HepG2 (cell line): ENCODE results near the gene FRMD3. TPM values are rescaled to one million over a fixed set of nuclear protein-coding genes. Genes with fewer than 3 reads are reported as not detected.

ENCODE experiments used
- ADNP ChIP-seq: sonication (generic); formaldehyde crosslinking; IDR thresholded peaks from 2 replicates; pipeline ENCODE4 v1.4.0; 2020; ENCODE audit warnings: missing genetic modification reagents
- GATA4 ChIP-seq: sonication (generic); IDR thresholded peaks from 2 replicates; pipeline ENCODE4 v1.6.1; 2016; ENCODE audit warnings: antibody characterized with exemption, low read depth, borderline replicate concordance
- ISX ChIP-seq: sonication (generic); formaldehyde crosslinking; conservative IDR thresholded peaks from 2 replicates; pipeline ENCODE4 v1.5.0; 2020; ENCODE audit warnings: missing genetic modification reagents
- PCBP1 ChIP-seq: fragments of 200-400 bp; formaldehyde crosslinking; IDR thresholded peaks from 2 replicates; pipeline ENCODE4 v1.6.1; 2017; ENCODE audit warnings: mild to moderate bottlenecking, low read depth, low read length, borderline replicate concordance
- SALL2 ChIP-seq: sonication (generic); formaldehyde crosslinking; IDR thresholded peaks from 2 replicates; pipeline ENCODE4 v1.8.1; 2023; ENCODE audit warnings: mild to moderate bottlenecking, missing genetic modification reagents, inconsistent platforms
- SOX6 ChIP-seq, 2 experiments: fragments of 450-650 bp in 1 of 2; sonication (generic) in 1 of 2; formaldehyde crosslinking in 1 of 2; IDR thresholded peaks; 2 replicates each; pipeline versions ENCODE4 v1.4.0 to v1.6.1; 2017 to 2020; ENCODE audit warnings: antibody characterized with exemption in 1 of 2, mild to moderate bottlenecking in 1 of 2, missing genetic modification reagents in 1 of 2
- SUZ12 ChIP-seq: fragments of 150-350 bp; IDR thresholded peaks from 2 replicates; pipeline ENCODE4 v1.6.1; 2014; ENCODE audit warnings: low read depth, low read length
- ZBTB3 ChIP-seq: sonication (generic); formaldehyde crosslinking; IDR thresholded peaks from 2 replicates; pipeline ENCODE4 v1.4.0; 2020; ENCODE audit warnings: low read depth, mild to moderate bottlenecking, moderate library complexity, missing genetic modification reagents, borderline replicate concordance
- ZKSCAN8 ChIP-seq: IDR thresholded peaks from 2 replicates; pipeline ENCODE4 v1.6.1; 2016; ENCODE audit warnings: borderline replicate concordance, missing genetic modification reagents, missing compliant biosample characterization
- ZNF232 ChIP-seq: sonication (generic); formaldehyde crosslinking; IDR thresholded peaks from 2 replicates; pipeline ENCODE4 v1.4.0; 2020; ENCODE audit warnings: missing genetic modification reagents, borderline replicate concordance
- ZNF550 ChIP-seq: sonication (generic); formaldehyde crosslinking; IDR thresholded peaks from 2 replicates; pipeline ENCODE4 v1.4.0; 2020; ENCODE audit warnings: mild to moderate bottlenecking, missing genetic modification reagents, borderline replicate concordance
- ZNF7 ChIP-seq: IDR thresholded peaks from 2 replicates; pipeline ENCODE4 v1.6.1; 2016; ENCODE audit warnings: missing biosample characterization, missing genetic modification reagents
- ZZZ3 ChIP-seq: sonication (generic); formaldehyde crosslinking; IDR thresholded peaks from 2 replicates; pipeline ENCODE4 v1.4.0; 2020; ENCODE audit warnings: missing genetic modification reagents, mild to moderate bottlenecking, borderline replicate concordance
- polyA plus RNA-seq, 8 experiments: library from polyadenylated mRNA; depleted of rRNA in 3 of 8; stranded (reverse) in 7 of 8; unstranded in 1 of 8; fragments of >200 nt; fragmentation: Illumina TruSeq in 4 of 8; extraction: Trizol in 4 of 8; gene quantifications; 2 replicates each; pipeline versions ENCODE4 v1.2.1 to v1.2.3, GENCODE V29; 2011 to 2016; ENCODE audit warnings: low read depth in 4 of 8, missing spikeins in 1 of 8, mixed read lengths in 1 of 8; ENCODE audit not compliant: insufficient read depth in 1 of 8
- total RNA-seq, 5 experiments: library from RNA; depleted of rRNA; stranded (reverse); fragments of >200 nt; fragmentation: Illumina TruSeq; extraction: Trizol; gene quantifications; 2 replicates each; pipeline ENCODE4 v1.2.3, GENCODE V29; 2016; ENCODE audit warnings: low read depth in 1 of 5
- TF ChIP-seq, protein P1 (sequence below): fragments of 450-650 bp; IDR thresholded peaks from 2 replicates; pipeline ENCODE4 v1.6.1; 2017
- TF ChIP-seq, protein P2 (sequence below): sonication (generic); formaldehyde crosslinking; conservative IDR thresholded peaks from 2 replicates; pipeline ENCODE4 v1.4.0; 2020; ENCODE audit warnings: missing genetic modification reagents
- TF ChIP-seq, protein P3 (sequence below): sonication (generic); formaldehyde crosslinking; IDR thresholded peaks from 2 replicates; pipeline ENCODE4 v1.4.0; 2020; ENCODE audit warnings: missing genetic modification reagents
- TF ChIP-seq, protein P4 (sequence below): sonication (generic); formaldehyde crosslinking; IDR thresholded peaks from 2 replicates; pipeline ENCODE4 v1.4.0; 2020; ENCODE audit warnings: missing genetic modification reagents
- TF ChIP-seq, protein P5 (sequence below): sonication (generic); formaldehyde crosslinking; conservative IDR thresholded peaks from 2 replicates; pipeline ENCODE4 v1.4.0; 2020; ENCODE audit warnings: missing genetic modification reagents

The FRMD3 gene
- total and polyA plus RNA-seq, 2 of the 13 experiments (the other 11 are each of a cell fraction or from before 2014, with no cell fraction given), result 3.2 to 7.7 TPM

DNA sequence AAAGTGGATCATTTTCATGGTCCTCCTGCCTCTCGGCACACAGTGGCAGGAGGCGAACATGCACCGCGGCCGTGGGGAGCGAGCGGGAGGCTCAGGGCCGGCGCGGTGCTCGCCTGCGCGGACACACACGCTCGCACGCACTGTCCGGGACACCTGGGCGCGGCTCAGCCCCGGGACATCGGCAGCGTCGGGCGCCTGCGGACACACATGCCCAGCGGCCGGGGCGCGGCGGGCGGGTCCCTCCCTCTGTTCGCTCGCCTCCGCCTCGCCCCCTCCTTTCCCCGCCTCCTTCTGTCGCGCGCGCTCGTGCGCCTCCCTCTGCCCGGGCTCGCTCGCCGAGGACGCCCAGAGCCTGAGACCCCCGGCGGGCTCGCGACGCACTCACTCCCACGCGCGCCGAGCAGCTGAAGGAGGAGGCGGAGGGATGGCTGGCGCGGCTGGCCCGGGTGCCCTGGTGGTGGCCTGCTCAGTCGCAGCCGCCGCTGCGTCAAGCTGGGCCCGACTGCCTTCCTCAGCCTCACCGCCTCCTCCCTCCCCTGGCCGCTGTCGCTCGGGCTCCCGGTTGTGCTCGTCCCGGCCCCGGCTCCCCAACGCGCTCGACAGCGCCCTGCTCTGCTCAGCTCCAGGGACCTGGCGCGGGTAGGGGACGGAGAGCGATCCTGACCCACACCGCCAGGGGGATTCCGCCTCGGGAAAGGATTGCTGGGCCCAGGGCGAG is at the start of gene FRMD3 (continued):
- peak; percentile 45; the same call in 1 of the 2 replicates for TF ChIP-seq ZZZ3
- TF ChIP-seq, protein P1, sequence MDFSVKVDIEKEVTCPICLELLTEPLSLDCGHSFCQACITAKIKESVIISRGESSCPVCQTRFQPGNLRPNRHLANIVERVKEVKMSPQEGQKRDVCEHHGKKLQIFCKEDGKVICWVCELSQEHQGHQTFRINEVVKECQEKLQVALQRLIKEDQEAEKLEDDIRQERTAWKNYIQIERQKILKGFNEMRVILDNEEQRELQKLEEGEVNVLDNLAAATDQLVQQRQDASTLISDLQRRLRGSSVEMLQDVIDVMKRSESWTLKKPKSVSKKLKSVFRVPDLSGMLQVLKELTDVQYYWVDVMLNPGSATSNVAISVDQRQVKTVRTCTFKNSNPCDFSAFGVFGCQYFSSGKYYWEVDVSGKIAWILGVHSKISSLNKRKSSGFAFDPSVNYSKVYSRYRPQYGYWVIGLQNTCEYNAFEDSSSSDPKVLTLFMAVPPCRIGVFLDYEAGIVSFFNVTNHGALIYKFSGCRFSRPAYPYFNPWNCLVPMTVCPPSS, result no peak
- no peak for TF ChIP-seq SOX6 (IDR thresholded peaks at IDR 0.05)
- peak; percentile 62 for TF ChIP-seq SOX6 (CRISPR knock-in tag; IDR thresholded peaks at IDR 0.05)
- no peak for TF ChIP-seq GATA4
- TF ChIP-seq, protein P2, sequence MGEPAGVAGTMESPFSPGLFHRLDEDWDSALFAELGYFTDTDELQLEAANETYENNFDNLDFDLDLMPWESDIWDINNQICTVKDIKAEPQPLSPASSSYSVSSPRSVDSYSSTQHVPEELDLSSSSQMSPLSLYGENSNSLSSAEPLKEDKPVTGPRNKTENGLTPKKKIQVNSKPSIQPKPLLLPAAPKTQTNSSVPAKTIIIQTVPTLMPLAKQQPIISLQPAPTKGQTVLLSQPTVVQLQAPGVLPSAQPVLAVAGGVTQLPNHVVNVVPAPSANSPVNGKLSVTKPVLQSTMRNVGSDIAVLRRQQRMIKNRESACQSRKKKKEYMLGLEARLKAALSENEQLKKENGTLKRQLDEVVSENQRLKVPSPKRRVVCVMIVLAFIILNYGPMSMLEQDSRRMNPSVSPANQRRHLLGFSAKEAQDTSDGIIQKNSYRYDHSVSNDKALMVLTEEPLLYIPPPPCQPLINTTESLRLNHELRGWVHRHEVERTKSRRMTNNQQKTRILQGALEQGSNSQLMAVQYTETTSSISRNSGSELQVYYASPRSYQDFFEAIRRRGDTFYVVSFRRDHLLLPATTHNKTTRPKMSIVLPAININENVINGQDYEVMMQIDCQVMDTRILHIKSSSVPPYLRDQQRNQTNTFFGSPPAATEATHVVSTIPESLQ, result no peak
- 0 out of 2 replicates have a peak, but pooled peaks have one; percentile 22 for TF ChIP-seq ZKSCAN8 (CRISPR knock-in tag)
- no peak for TF ChIP-seq ZNF550 (CRISPR knock-in tag)
- TF ChIP-seq ISX, result no peak
- TF ChIP-seq ZBTB3 (CRISPR knock-in tag), result no peak
- TF ChIP-seq PCBP1, result no peak
- TF ChIP-seq, protein P3, sequence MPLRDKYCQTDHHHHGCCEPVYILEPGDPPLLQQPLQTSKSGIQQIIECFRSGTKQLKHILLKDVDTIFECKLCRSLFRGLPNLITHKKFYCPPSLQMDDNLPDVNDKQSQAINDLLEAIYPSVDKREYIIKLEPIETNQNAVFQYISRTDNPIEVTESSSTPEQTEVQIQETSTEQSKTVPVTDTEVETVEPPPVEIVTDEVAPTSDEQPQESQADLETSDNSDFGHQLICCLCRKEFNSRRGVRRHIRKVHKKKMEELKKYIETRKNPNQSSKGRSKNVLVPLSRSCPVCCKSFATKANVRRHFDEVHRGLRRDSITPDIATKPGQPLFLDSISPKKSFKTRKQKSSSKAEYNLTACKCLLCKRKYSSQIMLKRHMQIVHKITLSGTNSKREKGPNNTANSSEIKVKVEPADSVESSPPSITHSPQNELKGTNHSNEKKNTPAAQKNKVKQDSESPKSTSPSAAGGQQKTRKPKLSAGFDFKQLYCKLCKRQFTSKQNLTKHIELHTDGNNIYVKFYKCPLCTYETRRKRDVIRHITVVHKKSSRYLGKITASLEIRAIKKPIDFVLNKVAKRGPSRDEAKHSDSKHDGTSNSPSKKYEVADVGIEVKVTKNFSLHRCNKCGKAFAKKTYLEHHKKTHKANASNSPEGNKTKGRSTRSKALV (CRISPR knock-in tag), result peak; percentile 96
- no peak for TF ChIP-seq SUZ12
- TF ChIP-seq ZNF7 (CRISPR knock-in tag), result no peak
- TF ChIP-seq, protein P4, sequence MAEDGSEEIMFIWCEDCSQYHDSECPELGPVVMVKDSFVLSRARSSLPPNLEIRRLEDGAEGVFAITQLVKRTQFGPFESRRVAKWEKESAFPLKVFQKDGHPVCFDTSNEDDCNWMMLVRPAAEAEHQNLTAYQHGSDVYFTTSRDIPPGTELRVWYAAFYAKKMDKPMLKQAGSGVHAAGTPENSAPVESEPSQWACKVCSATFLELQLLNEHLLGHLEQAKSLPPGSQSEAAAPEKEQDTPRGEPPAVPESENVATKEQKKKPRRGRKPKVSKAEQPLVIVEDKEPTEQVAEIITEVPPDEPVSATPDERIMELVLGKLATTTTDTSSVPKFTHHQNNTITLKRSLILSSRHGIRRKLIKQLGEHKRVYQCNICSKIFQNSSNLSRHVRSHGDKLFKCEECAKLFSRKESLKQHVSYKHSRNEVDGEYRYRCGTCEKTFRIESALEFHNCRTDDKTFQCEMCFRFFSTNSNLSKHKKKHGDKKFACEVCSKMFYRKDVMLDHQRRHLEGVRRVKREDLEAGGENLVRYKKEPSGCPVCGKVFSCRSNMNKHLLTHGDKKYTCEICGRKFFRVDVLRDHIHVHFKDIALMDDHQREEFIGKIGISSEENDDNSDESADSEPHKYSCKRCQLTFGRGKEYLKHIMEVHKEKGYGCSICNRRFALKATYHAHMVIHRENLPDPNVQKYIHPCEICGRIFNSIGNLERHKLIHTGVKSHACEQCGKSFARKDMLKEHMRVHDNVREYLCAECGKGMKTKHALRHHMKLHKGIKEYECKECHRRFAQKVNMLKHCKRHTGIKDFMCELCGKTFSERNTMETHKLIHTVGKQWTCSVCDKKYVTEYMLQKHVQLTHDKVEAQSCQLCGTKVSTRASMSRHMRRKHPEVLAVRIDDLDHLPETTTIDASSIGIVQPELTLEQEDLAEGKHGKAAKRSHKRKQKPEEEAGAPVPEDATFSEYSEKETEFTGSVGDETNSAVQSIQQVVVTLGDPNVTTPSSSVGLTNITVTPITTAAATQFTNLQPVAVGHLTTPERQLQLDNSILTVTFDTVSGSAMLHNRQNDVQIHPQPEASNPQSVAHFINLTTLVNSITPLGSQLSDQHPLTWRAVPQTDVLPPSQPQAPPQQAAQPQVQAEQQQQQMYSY (CRISPR knock-in tag), result 0 out of 2 replicates have a peak, but pooled peaks have one; percentile 21
- 0 out of 2 replicates have a peak, but pooled peaks have one; percentile 64 for TF ChIP-seq ADNP (CRISPR knock-in tag)
- TF ChIP-seq ZNF232, result no peak
- TF ChIP-seq, protein P5, sequence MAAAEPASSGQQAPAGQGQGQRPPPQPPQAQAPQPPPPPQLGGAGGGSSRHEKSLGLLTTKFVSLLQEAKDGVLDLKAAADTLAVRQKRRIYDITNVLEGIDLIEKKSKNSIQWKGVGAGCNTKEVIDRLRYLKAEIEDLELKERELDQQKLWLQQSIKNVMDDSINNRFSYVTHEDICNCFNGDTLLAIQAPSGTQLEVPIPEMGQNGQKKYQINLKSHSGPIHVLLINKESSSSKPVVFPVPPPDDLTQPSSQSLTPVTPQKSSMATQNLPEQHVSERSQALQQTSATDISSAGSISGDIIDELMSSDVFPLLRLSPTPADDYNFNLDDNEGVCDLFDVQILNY (CRISPR knock-in tag), result no peak
- TF ChIP-seq SALL2, result peak; percentile 87
